Posterior vena cava (tissue), 2 donors: ENCODE results near the gene EPYC. TPM values are rescaled to one million over a fixed set of nuclear protein-coding genes. Genes with fewer than 3 reads are reported as not detected.

Experiments
- DNase-seq: peaks from one replicate; pipeline ENCODE4 v3.0.0-alpha.2; 2020; ENCODE audit warnings: low spot score
- intact Hi-C, 2 donors: fragments of 100-400 bp; cut with DNase I; formaldehyde crosslinking; loops; one replicate each; pipeline versions ENCODE4 v1.14.1 to v1.14.2; 2022 to 2023
- long read RNA-seq, 2 donors: library from polyadenylated mRNA; unstranded; transcript quantifications; one replicate each; pipeline ENCODE4 v2.0.0, GENCODE V29; 2020 to 2021
- total RNA-seq, 2 donors: library from RNA; stranded (reverse); fragmentation: NEBNext Ultra II Directional; extraction: Animal tissue kit (Norgen Biotek cat#: 25700); gene quantifications; one replicate each; pipeline ENCODE4 v1.2.1, GENCODE V29; 2021
- donor health status: DM: yes; HTN: yes; CAD: no.
- donor health status: DM: yes; HTN: yes; CAD: no.

EPYC gene, protein sequence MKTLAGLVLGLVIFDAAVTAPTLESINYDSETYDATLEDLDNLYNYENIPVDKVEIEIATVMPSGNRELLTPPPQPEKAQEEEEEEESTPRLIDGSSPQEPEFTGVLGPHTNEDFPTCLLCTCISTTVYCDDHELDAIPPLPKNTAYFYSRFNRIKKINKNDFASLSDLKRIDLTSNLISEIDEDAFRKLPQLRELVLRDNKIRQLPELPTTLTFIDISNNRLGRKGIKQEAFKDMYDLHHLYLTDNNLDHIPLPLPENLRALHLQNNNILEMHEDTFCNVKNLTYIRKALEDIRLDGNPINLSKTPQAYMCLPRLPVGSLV
- not detected for total RNA-seq
- long read RNA-seq, donor 1, partial matches to known transcripts, result 0 of 1 reads
- long read RNA-seq, donor 1, other reads (novel, unspliced or antisense), result 1 of 1 reads
- long read RNA-seq, donor 2, result 0 reads

DNA sequence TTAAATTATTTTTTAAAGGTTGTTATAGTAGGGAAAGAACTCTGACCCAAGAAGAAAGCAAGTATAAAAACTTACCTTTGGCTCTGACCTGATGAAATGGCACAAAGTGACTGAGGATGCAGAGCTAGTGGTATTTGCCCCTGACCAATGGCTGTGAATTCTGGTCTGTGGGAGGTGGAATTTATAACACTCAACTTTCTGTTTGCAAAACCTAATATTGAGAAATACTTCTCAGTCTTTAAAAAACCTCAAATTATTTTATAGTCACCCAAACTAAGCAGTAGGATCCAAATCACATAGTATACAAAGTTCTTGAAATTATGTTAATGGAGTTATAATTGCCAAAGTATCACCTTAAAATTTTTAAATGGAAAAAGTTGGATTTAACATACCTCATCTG lies at the start of gene EPYC:
EPYC (minus strand) TSS at position 101 of the 400 bp plus-strand sequence. CDS start 2,407 bp downstream, outside the sequence.
- intact Hi-C loops, result no loop called here
- DNase-seq, result no peak

GRCh38 chr12:91053951-91054715 lies 49.4 kb upstream of the EPYC start:
- no peak for DNase-seq
- intact Hi-C loops, result no loop called here

GRCh38 chr12:91052026-91052425 lies 47.3 kb upstream of the EPYC start:
- DNase-seq, result no peak
- intact Hi-C loops, result no loop called here

GRCh38 chr12:91044586-91044985 lies 39.8 kb upstream of the EPYC start:
- intact Hi-C loops, result no loop called here
- no peak for DNase-seq

DNA sequence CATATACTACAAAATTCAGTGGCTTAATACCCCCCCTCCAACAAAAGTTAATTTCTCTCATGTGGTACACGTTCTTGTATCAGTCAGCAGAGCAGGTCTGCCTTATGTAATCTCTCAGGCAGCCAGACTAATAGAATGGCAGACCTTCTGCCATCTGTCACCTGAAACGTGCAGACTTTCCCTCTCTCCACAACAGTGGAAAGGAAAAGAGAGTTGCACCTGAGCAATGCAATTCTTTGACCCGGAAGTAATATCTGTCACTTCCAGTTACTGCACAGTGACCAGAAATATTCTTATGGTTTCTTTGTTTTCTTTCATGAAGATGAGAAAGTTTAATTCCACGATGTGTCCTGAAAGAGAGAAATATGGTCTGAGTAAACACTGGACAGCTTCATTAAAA lies 38.6 kb upstream of the EPYC start:
- intact Hi-C loops, result no loop called here
- no peak for DNase-seq

- intact Hi-C loops, result no loop called here
- no peak for DNase-seq
Observed at GRCh38 chr12:91040096-91040755, 35.5 kb upstream of the EPYC start.

DNA sequence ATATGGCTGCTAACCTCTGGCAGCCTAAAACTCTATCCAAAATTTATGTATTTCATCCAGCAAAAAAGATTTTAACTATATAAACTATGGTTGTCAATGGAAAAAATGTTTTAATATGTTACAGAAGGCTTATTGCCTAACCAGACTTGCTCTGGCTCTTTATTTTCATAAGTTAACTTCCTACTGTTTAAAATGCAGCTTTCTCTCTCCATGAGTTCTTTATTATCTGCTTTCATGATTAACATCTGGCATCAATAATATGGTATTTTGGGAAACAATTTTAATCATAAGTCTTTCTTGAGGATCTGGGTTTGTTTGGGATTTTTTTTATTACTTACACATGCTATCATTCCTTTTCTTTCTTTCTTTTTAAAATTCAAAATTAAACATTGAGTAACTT lies 32.5 kb upstream of the EPYC start:
- DNase-seq, result no peak
- intact Hi-C loops, result no loop called here

DNA sequence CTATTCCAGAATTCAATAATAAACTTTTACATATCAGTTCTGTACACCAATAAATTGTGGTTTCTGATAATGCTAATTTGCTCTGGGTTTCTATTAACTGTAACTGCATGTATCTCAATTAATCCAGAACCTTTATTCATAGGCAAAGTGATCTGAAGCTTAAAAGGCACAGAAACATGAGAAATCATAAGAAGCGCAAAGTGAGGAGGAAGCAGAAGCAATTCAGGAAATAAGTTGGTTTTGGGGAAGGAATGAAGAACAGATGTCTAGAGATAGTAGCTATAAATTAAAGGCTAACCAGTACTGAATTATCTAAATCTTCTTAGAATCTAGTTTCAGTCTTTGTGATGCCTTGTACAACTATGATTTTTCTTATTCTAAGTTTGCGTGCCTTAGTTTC lies 28.5 kb upstream of the EPYC start:
- intact Hi-C loops, result no loop called here
- DNase-seq, result no peak

DNA sequence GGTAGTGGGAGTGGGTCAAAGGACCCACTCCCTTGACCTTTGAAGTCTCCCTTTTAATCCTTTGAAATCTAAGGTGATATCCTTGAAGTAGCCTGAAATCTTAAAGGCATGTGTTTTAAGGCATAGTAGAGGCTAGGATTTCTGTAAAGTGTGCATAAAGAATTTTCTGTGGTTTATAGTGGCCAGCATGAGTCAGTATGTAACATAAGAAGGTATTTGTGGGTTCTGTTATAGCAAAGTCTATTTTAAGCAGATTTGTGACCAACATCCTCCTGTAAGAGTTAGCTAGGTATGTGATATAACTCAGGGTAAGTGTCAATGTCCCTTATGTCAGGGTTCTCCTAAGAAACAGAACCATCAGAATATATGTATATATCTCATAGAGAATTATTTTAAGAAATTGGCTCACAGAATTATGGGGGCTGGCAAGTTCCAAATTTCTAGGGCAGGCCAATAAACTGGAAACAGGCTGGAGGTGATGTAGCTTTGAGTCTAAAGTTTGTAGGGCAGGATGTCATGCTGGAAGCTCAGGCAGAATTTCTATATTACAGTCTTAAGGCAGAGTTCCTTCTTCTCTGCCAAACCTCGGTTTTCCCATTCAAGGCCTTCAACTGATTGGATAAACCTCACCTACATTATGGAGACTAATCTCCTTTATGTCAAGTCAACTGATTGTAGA lies 18.7 kb upstream of the EPYC start:
- DNase-seq, result no peak
- intact Hi-C loops, result no loop called here

DNA sequence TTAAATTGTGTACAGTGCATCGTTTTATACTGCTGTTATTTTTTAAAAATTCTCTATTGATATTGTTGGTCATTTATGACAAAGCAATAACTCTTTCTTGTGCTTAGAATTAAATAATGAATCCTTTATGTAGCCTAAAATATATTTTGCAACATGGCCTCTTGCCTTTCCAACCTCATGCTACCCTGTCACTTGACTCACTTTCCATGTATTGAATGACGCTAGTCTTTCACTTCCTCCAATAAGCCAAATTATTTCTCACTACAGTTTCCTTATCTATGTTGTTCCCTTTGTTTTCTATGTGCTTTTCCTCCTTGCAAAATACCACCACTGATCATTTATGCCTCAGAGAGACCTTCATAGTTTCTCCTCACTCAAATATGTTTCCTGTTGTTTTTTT lies 16.3 kb upstream of the EPYC start:
- DNase-seq, result no peak
- intact Hi-C loops, result no loop called here

- intact Hi-C loops, result no loop called here
- DNase-seq, result no peak
Observed at GRCh38 chr12:91019455-91019854, 14.7 kb upstream of the EPYC start.

DNA sequence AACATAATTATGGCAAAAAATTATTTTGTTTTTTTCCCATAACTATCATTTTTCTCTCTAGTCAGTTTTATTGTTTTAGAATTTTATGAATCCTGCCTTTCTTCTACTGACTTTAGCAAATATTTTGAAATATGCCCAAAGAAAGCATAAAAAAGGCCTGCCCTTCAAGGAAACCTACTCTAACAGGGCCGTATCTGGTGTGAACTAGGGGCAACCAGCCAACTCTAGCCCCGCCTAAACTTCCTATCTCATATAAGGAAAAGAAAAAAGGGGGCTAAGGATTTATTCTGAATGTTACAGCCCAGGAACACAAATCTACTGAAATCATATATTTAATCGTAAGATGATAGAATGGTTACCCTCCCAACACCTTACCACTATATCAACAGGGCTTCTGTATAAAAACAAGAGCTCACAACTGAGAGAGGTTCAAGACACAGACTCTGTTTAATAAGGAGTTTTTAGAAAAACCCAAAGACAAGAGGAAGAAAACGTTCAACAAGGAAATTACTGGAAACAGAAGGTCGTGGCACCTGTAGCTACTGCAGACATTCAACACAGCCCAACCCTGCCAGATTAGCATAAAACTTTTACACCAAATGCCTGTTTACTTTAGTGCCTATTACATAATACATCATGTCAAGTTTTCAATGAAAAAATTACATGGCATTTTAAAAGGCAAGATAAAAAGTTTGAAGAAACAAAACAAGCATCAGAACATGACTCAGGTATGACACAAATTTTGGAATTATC lies 12.9 kb upstream of the EPYC start:
- peak; percentile 59 for DNase-seq
- intact Hi-C loops, result no loop called here

DNA sequence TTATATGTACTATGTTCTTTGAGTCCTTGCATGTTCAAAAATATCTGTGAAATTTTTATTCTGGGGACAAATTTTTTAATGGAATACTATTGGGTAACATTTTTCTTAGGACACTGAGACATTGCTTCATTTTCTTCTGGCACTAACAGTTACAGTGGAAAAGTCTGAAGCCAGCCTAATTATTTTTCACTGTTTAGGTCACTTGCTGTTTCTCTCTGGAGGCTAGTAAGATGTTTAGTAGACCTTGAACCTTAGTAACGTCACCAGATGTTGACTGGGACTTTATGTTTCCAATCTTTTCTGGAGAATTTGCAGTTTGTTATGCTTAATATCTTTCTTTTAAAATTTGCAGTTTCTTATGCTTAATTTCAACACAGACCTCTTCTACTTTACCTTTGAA lies 12.3 kb upstream of the EPYC start:
- intact Hi-C loops, result no loop called here
- no peak for DNase-seq

GRCh38 chr12:91009319-91009950 lies 4.7 kb upstream of the EPYC start:
- intact Hi-C loops, result loop anchor here in 1 of 2 donors (1.0 kb wide), 1 partner anchor 26 kb away; no protein-coding TSS in a partner anchor
- DNase-seq, result no peak

- DNase-seq, result no peak
- intact Hi-C loops, result no loop called here
Observed at GRCh38 chr12:91007531-91008290, 2.9 kb upstream of the EPYC start.

- DNase-seq, result no peak
- intact Hi-C loops, result no loop called here
Observed at GRCh38 chr12:91003737-91004136, 1.0 kb downstream of the EPYC start.

- no peak for DNase-seq
- intact Hi-C loops, result no loop called here
Observed at GRCh38 chr12:91001306-91001705, 3.5 kb downstream of the EPYC start.

DNA sequence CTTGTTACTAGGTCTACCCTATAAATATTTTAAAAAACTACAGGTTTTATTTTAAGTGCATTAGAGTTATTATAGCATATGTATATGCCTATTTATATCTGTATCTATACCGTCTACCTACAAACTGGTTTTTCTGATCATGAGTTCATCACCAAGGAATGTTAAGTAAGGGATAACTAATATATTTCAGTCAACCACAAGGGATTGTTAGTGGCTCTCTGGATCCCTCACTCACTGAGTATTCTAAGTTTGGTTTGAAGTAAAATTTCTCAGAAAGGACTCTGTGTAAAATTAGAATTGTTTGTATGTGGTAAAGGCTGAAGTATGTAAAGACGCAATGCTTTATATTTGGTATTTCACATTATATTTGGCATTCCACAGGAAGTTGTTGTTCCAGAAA lies 4.8 kb downstream of the EPYC start:
- intact Hi-C loops, result no loop called here
- DNase-seq, result no peak
